ENCODE data around the gene ENOPH1.

DNA sequence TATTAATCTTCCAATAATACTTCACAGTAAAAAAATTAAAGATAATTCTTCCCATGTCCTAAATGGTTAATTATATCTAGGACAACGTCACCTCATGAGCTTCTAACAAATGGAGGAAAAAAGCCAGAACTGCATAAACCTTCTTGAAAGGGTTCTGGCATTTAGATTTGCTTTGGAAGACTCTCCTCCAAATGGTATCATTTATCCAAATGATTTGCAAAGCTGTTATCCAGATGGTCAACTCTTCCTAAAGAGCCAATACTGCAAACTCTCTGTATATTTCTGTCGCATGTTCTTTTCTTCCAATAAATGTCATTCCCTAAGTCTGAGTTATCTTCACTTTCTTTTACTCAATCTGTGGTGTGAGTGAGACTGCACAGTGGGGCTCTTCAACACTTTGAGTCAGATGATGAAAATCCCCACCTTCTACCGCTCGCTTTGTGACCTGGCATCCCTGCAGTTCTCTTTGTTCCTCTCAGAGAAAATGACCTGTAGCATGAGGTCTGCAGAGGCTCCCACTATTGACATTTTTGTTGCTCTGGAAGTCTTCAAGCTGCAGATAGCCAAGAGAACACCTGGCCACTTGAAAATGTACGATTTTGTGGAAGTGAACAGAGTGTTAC lies 78.5 kb downstream of the ENOPH1 start:
- TF ChIP-seq CTCF (IDR thresholded peaks at IDR 0.05; ENCODE audit: insufficient read depth, low read length) (no peak), REST (IDR thresholded peaks at IDR 0.05; ENCODE audit: insufficient replicate concordance, low read depth) (no peak), SPI1 (IDR thresholded peaks at IDR 0.05; ENCODE audit: borderline replicate concordance, low read depth) (no peak)

All from HL-60 (cell line).